Upper lobe of right lung (tissue), 1 donor: Measurements from ENCODE around the gene SARM1. TPM values are rescaled to one million over a fixed set of nuclear protein-coding genes. Genes with fewer than 3 reads are reported as not detected.
"Not testable (repeated sequence)": the region's sequence is repeated elsewhere in the genome, so short reads cannot be mapped to it uniquely, and the experiment has no call there.

ENCODE experiments used
- ATAC-seq: fragments of 200-7000 bp; cut with Tn5 transposase; one replicate; pipeline ENCODE4 v1.9.1; 2020; ENCODE audit warnings: mild to moderate bottlenecking, moderate library complexity
- DNase-seq: peaks from one replicate; pipeline ENCODE4 v3.0.0-alpha.2; 2020
- H3K27ac ChIP-seq: fragments of 200-600 bp; one replicate; pipeline ENCODE4 v1.8.0; 2022
- H3K27me3 ChIP-seq: fragments of 200-600 bp; one replicate; pipeline ENCODE4 v1.8.0; 2022; ENCODE audit warnings: mild to moderate bottlenecking
- H3K36me3 ChIP-seq: fragments of 200-600 bp; one replicate; pipeline ENCODE4 v1.8.0; 2022
- H3K4me1 ChIP-seq: fragments of 200-600 bp; one replicate; pipeline ENCODE4 v1.8.0; 2022
- H3K4me3 ChIP-seq: fragments of 200-600 bp; one replicate; pipeline ENCODE4 v1.8.0; 2022; ENCODE audit warnings: mild to moderate bottlenecking
- H3K9me3 ChIP-seq: fragments of 200-600 bp; one replicate; pipeline ENCODE4 v1.8.0; 2022
- CTCF ChIP-seq: fragments of 200-600 bp; IDR thresholded peaks from one replicate; pipeline ENCODE4 v1.8.0; 2022; ENCODE audit warnings: antibody characterized with exemption
- intact Hi-C: fragments of 100-400 bp; cut with DNase I; formaldehyde crosslinking; loops from one replicate; pipeline ENCODE4 v1.11.0; 2022
- total RNA-seq: library from RNA; stranded (reverse); fragmentation: NEBNext Ultra II Directional; extraction: Animal tissue kit (Norgen Biotek cat#: 25700); gene quantifications from one replicate; pipeline ENCODE4 v1.2.1, GENCODE V29; 2021
- donor health status: DM: no; HTN: yes; CAD: no; lungs with severe emphysema.

Gene SARM1
- total RNA-seq, 1 donor from 2014 or later = 14.4 TPM

- no peaks in the 10 kb centered on the region for H3K9me3 ChIP-seq
- intact Hi-C loops = no loop called here
- no peaks in the 10 kb centered on the region for H3K27me3 ChIP-seq
- ATAC-seq = no peak
- H3K36me3 ChIP-seq = no peaks in the 10 kb centered on the region
- no peaks in the 10 kb centered on the region for H3K4me1 ChIP-seq
- no peak for DNase-seq
- TF ChIP-seq CTCF = no peak
- no peak overlapping the region for H3K4me3 ChIP-seq
- no peak overlapping the region for H3K27ac ChIP-seq
These were observed 53.7 kb downstream of the SARM1 start for GRCh38 chr17:28425206-28425605.

- TF ChIP-seq CTCF = peak; percentile 33
- no peaks in the 10 kb centered on the region for H3K4me1 ChIP-seq
- peaks cover under 1% of the 10 kb centered on the region for H3K27me3 ChIP-seq
- intact Hi-C loops = no loop called here
- H3K9me3 ChIP-seq = no peaks in the 10 kb centered on the region
- no peak for DNase-seq
- no peak overlapping the region for H3K4me3 ChIP-seq
- H3K27ac ChIP-seq = no peak overlapping the region
- ATAC-seq = peak; percentile 73
- H3K36me3 ChIP-seq = no peaks in the 10 kb centered on the region
These were observed 54.6 kb downstream of the SARM1 start for GRCh38 chr17:28426081-28426519.

- H3K27ac ChIP-seq = no peak overlapping the region
- H3K4me3 ChIP-seq = no peak overlapping the region
- H3K4me1 ChIP-seq = no peaks in the 10 kb centered on the region
- H3K36me3 ChIP-seq = no peaks in the 10 kb centered on the region
- no peak for ATAC-seq
- intact Hi-C loops = no loop called here
- H3K27me3 ChIP-seq = peaks cover 6% of the 10 kb centered on the region
- no peak for DNase-seq
- no peaks in the 10 kb centered on the region for H3K9me3 ChIP-seq
- TF ChIP-seq CTCF = no peak
These were observed 55.9 kb downstream of the SARM1 start for GRCh38 chr17:28427371-28427770.

GRCh38 chr17:28427982-28428381 lies 56.5 kb downstream of the SARM1 start:
- H3K27me3 ChIP-seq, H3K4me1 ChIP-seq, H3K36me3 ChIP-seq, H3K4me3 ChIP-seq, DNase-seq, H3K27ac ChIP-seq, intact Hi-C loops, ATAC-seq, H3K9me3 ChIP-seq: not testable (repeated sequence)

- Histone ChIP-seq H3K36me3 (no peaks in the 10 kb centered on the region), H3K4me3 (no peak overlapping the region), H3K27ac (no peak overlapping the region), H3K27me3 (peaks cover 6% of the 10 kb centered on the region), H3K4me1 (no peaks in the 10 kb centered on the region), H3K9me3 (no peaks in the 10 kb centered on the region)
- ATAC-seq (no peak), DNase-seq (no peak)
- intact Hi-C loops = loop anchor here (10.0 kb wide), 1 partner anchor 59 kb away; the partner anchor contains the start of genes SARM1 and VTN
- no peak for TF ChIP-seq CTCF
These were observed 62.2 kb downstream of the SARM1 start for GRCh38 chr17:28433721-28434120.

- ATAC-seq, H3K4me3 ChIP-seq, DNase-seq, H3K4me1 ChIP-seq, H3K27ac ChIP-seq, H3K36me3 ChIP-seq, H3K27me3 ChIP-seq, H3K9me3 ChIP-seq: not testable (repeated sequence)
- intact Hi-C loops = loop anchor here (10.0 kb wide), 1 partner anchor 60 kb away; the partner anchor contains the start of genes SARM1 and VTN
These were observed 62.8 kb downstream of the SARM1 start for GRCh38 chr17:28434326-28434725.
